ENCODE data around the gene ZFYVE1.
"Not testable (repeated sequence)": the region's sequence is repeated elsewhere in the genome, so short reads cannot be mapped to it uniquely, and the experiment has no call there.

ZFYVE1 gene, protein sequence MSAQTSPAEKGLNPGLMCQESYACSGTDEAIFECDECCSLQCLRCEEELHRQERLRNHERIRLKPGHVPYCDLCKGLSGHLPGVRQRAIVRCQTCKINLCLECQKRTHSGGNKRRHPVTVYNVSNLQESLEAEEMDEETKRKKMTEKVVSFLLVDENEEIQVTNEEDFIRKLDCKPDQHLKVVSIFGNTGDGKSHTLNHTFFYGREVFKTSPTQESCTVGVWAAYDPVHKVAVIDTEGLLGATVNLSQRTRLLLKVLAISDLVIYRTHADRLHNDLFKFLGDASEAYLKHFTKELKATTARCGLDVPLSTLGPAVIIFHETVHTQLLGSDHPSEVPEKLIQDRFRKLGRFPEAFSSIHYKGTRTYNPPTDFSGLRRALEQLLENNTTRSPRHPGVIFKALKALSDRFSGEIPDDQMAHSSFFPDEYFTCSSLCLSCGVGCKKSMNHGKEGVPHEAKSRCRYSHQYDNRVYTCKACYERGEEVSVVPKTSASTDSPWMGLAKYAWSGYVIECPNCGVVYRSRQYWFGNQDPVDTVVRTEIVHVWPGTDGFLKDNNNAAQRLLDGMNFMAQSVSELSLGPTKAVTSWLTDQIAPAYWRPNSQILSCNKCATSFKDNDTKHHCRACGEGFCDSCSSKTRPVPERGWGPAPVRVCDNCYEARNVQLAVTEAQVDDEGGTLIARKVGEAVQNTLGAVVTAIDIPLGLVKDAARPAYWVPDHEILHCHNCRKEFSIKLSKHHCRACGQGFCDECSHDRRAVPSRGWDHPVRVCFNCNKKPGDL

GRCh38 chr14:73026845-73027542 is at the start of gene ZFYVE1:
Gene ZFYVE1 (minus strand): TSS chr14:73027106. CDS start chr14:73024508, 2,598 bp downstream.
- DNase-seq: peak; percentile 99

GRCh38 chr14:73069585-73069984 is 42.7 kb upstream of the ZFYVE1 start:
- DNase-seq: no peak

DNA sequence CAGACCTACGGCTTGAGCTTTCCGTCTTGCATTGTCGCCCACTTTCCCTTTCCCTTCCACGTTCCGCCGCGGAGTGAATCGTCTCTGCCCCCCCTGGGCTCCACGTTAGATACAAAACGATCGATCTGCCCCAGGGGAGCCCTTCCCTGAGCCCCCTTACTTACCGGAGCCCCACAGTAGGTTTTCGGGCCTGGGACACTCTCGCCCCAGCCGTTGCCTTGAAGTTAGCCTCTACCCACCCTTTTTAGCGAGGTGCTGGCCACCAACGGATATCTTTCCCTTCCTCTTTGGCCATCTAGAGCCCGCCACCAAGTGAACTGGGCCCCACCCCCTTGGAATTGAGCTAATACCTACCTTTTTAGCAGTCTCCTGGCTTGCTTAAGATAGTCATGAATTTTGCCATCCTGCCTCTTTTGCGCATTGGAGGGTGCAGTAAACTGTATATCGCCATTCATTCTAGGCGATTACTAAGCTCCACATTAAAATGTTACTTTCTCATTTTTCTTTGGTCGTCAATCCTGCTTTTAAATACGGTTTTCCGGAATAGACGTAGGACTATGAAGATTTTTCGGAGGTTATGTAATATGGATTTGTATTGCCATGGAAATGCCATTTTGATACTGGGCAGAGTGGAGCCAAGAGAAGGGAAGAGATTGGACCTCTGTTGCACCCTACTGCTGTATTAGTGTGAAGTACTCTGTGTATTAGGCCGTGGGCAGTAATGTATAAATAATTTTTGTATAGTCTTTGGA is 32.2 kb upstream of the ZFYVE1 start:
- DNase-seq: no peak

DNA sequence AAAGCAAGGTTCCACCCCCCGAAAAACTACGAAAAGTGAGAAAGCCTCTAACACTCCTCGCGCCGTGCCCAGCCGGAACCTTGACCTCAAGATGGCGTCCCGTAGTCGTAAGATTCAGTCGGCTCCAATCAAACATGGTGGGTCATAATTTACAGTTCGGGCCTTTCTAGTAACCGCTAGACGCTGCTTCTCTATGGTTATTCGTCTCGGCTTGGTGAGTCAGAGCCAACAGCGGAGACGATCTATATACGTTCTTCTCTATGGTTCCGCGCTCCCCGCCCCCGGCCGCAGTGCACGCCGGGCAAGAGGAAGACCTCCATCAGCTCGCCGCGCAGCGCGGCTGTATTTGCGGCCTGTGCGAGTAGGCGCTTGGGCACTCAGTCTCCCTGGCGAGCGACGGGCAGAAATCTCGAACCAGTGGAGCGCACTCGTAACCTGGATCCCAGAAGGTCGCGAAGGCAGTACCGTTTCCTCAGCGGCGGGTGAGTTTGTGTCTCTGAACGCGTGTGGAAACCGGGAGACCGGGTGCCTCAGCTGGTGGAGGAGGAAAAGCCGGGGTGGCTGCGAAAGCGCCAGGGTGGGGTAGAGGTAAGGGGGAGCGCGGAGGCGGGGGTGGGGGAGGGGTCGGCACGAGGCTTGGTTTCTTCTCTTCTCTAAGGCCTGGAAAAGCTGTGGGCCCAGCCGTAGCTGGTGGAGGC is 31.5 kb upstream of the ZFYVE1 start, which contains the start of gene RBM25:
Gene RBM25 (plus strand): TSS at position 311 of the 698 bp plus-strand sequence. CDS start 13,108 bp downstream, outside the sequence.
- peak; percentile 98 for DNase-seq

- no peak for DNase-seq
Observed at GRCh38 chr14:73057944-73058223, 31.0 kb upstream of the ZFYVE1 start.

GRCh38 chr14:73055251-73055650 is 28.3 kb upstream of the ZFYVE1 start:
- DNase-seq: no peak

DNA sequence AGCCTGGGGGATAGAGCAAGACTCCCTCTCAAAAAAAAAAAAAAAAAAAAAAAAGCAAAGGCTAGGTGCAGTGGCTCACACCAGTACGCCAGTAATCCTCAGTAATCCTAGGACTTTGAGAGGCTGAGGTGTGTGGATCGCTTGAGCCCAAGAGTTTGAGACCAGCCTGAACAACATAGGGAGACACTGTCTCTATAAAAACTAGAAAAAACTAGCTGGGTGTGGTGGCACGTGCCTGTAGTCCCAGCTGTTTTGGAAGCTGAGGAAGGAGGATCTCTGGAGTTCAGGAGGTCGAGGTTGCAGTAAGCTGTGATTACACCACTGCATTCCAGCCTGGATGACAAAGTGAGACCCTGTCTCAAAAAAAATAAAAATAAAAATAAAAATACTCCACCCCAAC is 22.5 kb upstream of the ZFYVE1 start:
- no peak for DNase-seq

- no peak for DNase-seq
Observed at GRCh38 chr14:73047808-73048207, 20.9 kb upstream of the ZFYVE1 start.

GRCh38 chr14:73036706-73037450 is 10.0 kb upstream of the ZFYVE1 start:
- DNase-seq: not testable (repeated sequence)

- no peak for DNase-seq
Observed at GRCh38 chr14:73027984-73028383, 1.1 kb upstream of the ZFYVE1 start.

- DNase-seq: no peak
Observed at GRCh38 chr14:73027546-73027945, 640 bp upstream of the ZFYVE1 start.

DNA sequence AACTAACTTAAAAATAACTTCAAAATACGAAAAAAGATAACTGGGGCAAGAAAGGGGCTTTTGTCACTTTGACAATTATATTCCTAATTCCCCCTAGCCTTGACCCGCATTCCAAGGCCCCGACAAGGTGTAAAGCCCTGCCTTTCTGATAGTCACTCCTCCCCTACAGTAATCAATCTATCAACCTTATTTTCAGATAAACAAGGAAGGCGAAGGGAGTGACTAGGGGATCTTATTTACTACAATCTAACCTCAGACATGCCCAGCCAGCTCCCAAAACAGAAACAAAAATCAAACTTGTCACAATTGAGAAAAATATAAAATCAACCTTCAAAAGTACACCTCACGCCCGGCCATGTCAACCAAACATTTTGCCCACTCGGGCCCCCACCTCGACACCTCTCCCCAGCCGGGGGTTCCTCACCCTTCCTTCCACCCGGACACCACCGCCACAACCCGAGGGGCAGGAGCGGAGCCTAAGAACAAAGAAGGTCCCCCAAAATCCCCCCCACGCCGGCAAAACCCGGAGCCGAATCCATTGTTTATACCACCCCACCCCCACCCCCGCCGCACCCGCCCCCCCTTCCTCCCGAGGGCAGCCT is 562 bp downstream of the ZFYVE1 start:
- DNase-seq: no peak

DNA sequence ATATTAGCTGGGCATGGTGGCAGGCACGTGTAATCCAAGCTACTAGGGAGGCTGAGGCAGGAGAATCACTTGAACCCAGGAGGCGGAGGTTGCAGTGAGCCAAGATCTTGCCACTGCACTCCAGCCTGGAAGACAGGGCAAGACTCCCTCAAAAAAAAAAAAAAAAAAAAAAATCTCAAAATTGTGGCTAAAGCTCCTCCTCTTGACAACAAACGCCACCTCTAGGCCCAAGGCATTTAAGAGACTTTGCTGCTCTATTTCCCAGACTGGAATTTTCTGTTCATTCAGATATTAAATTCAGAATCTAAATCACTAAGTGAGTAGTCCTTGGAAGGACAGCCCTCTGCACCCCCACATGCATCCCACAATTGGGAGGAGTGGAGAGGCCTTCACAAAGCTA is 1.4 kb downstream of the ZFYVE1 start:
- no peak for DNase-seq

- DNase-seq: no peak
Observed at GRCh38 chr14:73022051-73022450, 4.9 kb downstream of the ZFYVE1 start.

DNA sequence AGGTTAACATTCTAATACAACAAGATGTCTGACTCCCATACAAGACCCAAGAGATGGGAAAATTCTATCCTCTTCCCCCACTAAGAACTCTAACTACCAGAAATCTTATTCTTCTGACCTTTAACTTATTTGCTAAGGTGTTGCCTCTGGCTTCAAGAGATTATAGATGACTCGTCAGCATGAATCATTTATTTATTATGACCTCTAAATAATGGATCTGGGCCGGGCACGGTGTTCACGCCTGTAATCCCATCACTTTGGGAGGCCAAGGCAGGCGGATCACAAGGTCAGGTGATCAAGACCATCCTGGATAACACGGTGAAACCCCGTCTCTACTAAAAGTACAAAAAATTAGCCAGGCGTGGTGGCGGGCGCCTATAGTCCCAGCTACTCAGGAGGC is 10.9 kb downstream of the ZFYVE1 start:
- DNase-seq: not testable (repeated sequence)

DNA sequence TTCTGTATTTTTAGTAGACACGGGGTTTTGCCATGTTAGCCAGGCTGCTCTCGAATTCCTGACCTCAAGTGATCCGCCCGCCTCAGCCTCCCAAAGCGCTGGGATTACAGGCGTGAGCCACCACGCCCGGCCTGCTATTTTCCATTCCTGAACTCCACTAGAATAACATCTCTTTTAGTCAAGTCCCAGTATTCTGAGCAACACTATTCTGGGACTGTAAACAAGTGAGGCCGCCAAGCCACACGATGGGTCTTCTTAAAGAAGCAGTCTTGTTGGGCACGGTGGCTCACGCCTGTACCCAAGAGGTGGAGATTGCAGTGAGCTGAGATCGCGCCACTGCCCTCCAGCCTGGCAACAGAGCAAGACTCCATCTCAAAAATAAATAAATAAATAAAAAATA is 11.4 kb downstream of the ZFYVE1 start:
- DNase-seq: not testable (repeated sequence)

- DNase-seq: no peak
Observed at GRCh38 chr14:73014105-73014504, 12.8 kb downstream of the ZFYVE1 start.

DNA sequence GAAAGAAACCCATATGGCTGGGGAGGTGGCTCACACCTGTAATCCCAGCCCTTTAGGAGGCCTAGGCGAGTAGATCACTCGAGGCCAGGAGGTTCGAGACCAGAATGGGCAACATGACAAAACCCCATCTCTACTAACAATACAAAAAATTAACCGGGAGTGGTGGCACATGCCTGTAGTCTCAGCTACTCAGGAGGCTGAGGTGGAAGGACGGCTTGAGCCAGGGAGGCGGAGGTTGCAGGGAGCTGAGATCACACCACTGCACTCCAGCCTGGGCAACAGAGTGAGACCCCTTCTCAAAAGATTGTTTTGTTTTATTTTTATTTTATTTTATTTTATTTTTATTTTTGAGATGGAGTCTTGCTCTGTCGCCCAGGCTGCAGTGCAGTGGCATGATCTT is 15.7 kb downstream of the ZFYVE1 start:
- DNase-seq: not testable (repeated sequence)

GRCh38 chr14:73008501-73008900 is 18.4 kb downstream of the ZFYVE1 start:
- DNase-seq: peak; percentile 35

DNA sequence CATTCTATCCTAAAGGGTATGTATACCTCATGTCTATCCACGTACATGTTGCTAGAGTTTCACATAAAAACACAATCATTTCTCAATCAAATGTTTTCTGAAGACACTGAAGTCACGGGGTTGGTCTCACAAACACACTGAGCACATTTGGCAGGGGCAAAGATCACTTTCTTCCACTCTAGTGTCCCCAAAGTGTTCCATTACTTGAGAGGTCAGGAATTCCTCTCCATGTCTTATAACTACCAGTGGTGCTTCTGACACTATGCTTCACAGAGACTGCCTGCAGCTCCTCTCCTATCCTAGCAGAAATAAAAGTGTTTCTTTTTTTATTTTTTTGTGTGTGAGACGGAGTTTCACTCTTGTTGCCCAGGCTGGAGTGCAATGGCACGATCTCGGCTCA is 19.1 kb downstream of the ZFYVE1 start:
- DNase-seq: no peak

DNA sequence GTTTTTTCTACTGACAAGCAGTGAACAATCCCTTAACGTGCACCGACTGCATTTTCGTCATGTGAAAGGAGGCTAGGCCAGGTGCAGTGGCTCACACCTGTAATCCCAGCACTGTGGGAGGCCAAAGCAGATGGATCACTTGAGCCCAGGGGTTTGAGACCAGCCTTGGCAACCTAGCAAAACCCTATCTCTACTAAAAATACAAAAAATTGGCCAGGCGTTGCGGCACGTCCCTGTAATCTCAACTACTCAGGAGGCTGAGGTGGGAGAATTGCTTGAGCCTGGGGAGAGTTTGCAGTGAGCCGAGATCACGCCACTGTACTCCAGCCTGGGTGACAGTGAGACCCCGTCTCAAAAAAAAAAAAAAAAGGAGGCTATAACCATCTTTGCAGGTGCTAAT is 22.3 kb downstream of the ZFYVE1 start:
- DNase-seq: not testable (repeated sequence)

Data from right hindlimb (tissue), 1 donor.